Suprapubic skin (tissue), 4 donors: ENCODE data around the gene NINL.

ENCODE experiments used
- CTCF ChIP-seq, 2 donors: fragments of 200-600 bp in 1 of 2; fragments of 450-650 bp in 1 of 2; sonication (generic) in 1 of 2; IDR thresholded peaks; one replicate each; pipeline ENCODE4 v1.5.1; 2016 to 2019; ENCODE audit warnings: antibody characterized with exemption in 2 of 2, mild to moderate bottlenecking in 1 of 2, moderate library complexity in 1 of 2
- POLR2A ChIP-seq, 2 donors: fragments of 450-650 bp; IDR thresholded peaks; one replicate each; pipeline ENCODE4 v1.6.1; 2017; ENCODE audit warnings: antibody characterized with exemption in 2 of 2, mild to moderate bottlenecking in 2 of 2, moderate library complexity in 2 of 2
- POLR2AphosphoS5 ChIP-seq, 3 donors: sonication (generic); formaldehyde crosslinking; IDR thresholded peaks; one replicate each; pipeline ENCODE4 v1.6.1; 2017; ENCODE audit warnings: antibody characterized with exemption in 3 of 3

- TF ChIP-seq POLR2AphosphoS5 (IDR thresholded peaks at IDR 0.05) (no peak), CTCF (IDR thresholded peaks at IDR 0.05) (no peak), POLR2A (IDR thresholded peaks at IDR 0.05) (no peak)
These were observed 53.1 kb downstream of the NINL start for GRCh38 chr20:25532015-25532751.
